CD14-positive monocyte (primary cell): Measurements from ENCODE around the gene ANTXR1. TPM values are rescaled to one million over a fixed set of nuclear protein-coding genes. Genes with fewer than 3 reads are reported as not detected.

Experiments used
- DNase-seq, 3 donors: peaks; one replicate each; pipeline ENCODE4 v3.0.0-alpha.2; 2011 to 2022
- H2AFZ ChIP-seq: 2 replicates; pipeline ENCODE4 v1.6.0; 2012; ENCODE audit warnings: mild to moderate bottlenecking, low read depth, low read length, inconsistent platforms; ENCODE audit not compliant: insufficient read depth, poor library complexity, severe bottlenecking
- H3K27ac ChIP-seq, 2 donors: 1 replicate in 1 of 2; 2 replicates in 1 of 2; pipeline ENCODE4 v1.5.1; 2012 to 2013; ENCODE audit warnings: low read length in 2 of 2, control low read depth in 1 of 2, inconsistent platforms in 1 of 2, low read depth in 1 of 2, mild to moderate bottlenecking in 1 of 2
- H3K27me3 ChIP-seq, 2 donors: one replicate each; pipeline versions ENCODE4 v1.6.0 to v1.6.1; 2011 to 2013; ENCODE audit warnings: low read length in 2 of 2; ENCODE audit not compliant: control insufficient read depth in 2 of 2, insufficient read depth in 2 of 2
- H3K36me3 ChIP-seq, 2 donors: replicated peaks in 1 of 2; 1 replicate in 1 of 2; 2 replicates in 1 of 2; pipeline versions ENCODE4 v1.5.1 to v1.6.1; 2012 to 2013; ENCODE audit warnings: low read length in 2 of 2, control low read depth in 1 of 2, inconsistent platforms in 1 of 2, mild to moderate bottlenecking in 1 of 2; ENCODE audit not compliant: insufficient read depth in 2 of 2, control insufficient read depth in 1 of 2
- H3K4me1 ChIP-seq, 2 donors: 1 replicate in 1 of 2; 2 replicates in 1 of 2; pipeline versions ENCODE4 v1.5.1 to v1.6.1; 2012 to 2013; ENCODE audit warnings: low read length in 2 of 2, control low read depth in 1 of 2, inconsistent platforms in 1 of 2, mild to moderate bottlenecking in 1 of 2, moderate library complexity in 1 of 2; ENCODE audit not compliant: insufficient read depth in 2 of 2, control insufficient read depth in 1 of 2
- H3K4me2 ChIP-seq: replicated peaks from 2 replicates; pipeline ENCODE3; 2012; ENCODE audit warnings: low read length, moderate library complexity, mild to moderate bottlenecking; ENCODE audit not compliant: poor library complexity, severe bottlenecking; ENCODE audit errors: extremely low read depth
- H3K4me3 ChIP-seq, 3 experiments: fragments of 200-600 bp in 1 of 3; sonication (generic) in 1 of 3; replicated peaks in 1 of 3; 1 replicate in 2 of 3; 2 replicates in 1 of 3; pipeline ENCODE4 v1.5.1; 2011 to 2013; ENCODE audit warnings: low read length in 3 of 3, mild to moderate bottlenecking in 3 of 3, control low read depth in 2 of 3, low read depth in 2 of 3, inconsistent platforms in 1 of 3, moderate library complexity in 1 of 3
- H3K79me2 ChIP-seq: 2 replicates; pipeline ENCODE4 v1.6.0; 2012; ENCODE audit warnings: mild to moderate bottlenecking, control low read depth, inconsistent platforms, low read length, moderate library complexity; ENCODE audit not compliant: insufficient read depth
- H3K9ac ChIP-seq: 2 replicates; pipeline ENCODE4 v1.6.0; 2017; ENCODE audit warnings: low read length, mild to moderate bottlenecking; ENCODE audit not compliant: insufficient read depth, poor library complexity, severe bottlenecking
- H3K9me3 ChIP-seq, 2 donors: replicated peaks in 1 of 2; 1 replicate in 1 of 2; 2 replicates in 1 of 2; pipeline versions ENCODE4 v1.5.1 to v1.6.1; 2012 to 2013; ENCODE audit warnings: low read length in 2 of 2, control low read depth in 1 of 2; ENCODE audit not compliant: control insufficient read depth in 1 of 2, insufficient read depth in 1 of 2
- H4K20me1 ChIP-seq: 2 replicates; pipeline ENCODE4 v1.6.0; 2012; ENCODE audit warnings: mild to moderate bottlenecking, low read length, control low read depth, moderate library complexity; ENCODE audit not compliant: insufficient read depth
- H3K27ac Mint-ChIP-seq, 7 donors: one replicate each; pipeline ENCODE4 v1.8.0; 2020; ENCODE audit warnings: mild to moderate bottlenecking in 7 of 7, mixed read lengths in 7 of 7, moderate library complexity in 6 of 7, inconsistent platforms in 2 of 7
- H3K27me3 Mint-ChIP-seq, 3 donors: one replicate each; pipeline ENCODE4 v1.8.0; 2021 to 2022; ENCODE audit warnings: low read depth in 3 of 3, mild to moderate bottlenecking in 3 of 3, mixed read lengths in 3 of 3, moderate library complexity in 3 of 3, inconsistent platforms in 1 of 3
- H3K36me3 Mint-ChIP-seq, 2 donors: one replicate each; pipeline ENCODE4 v1.8.0; 2020; ENCODE audit warnings: mixed read lengths in 2 of 2, inconsistent platforms in 1 of 2, mild to moderate bottlenecking in 1 of 2
- H3K4me1 Mint-ChIP-seq: one replicate; pipeline ENCODE4 v1.8.0; 2020; ENCODE audit warnings: mild to moderate bottlenecking, mixed read lengths
- H3K4me3 Mint-ChIP-seq, 2 donors: one replicate each; pipeline ENCODE4 v1.8.0; 2020; ENCODE audit warnings: mild to moderate bottlenecking in 2 of 2, mixed read lengths in 2 of 2, moderate library complexity in 1 of 2
- H3K9me3 Mint-ChIP-seq, 7 donors: one replicate each; pipeline ENCODE4 v1.8.0; 2020 to 2022; ENCODE audit warnings: mixed read lengths in 7 of 7, mild to moderate bottlenecking in 6 of 7, moderate library complexity in 6 of 7, inconsistent platforms in 2 of 7
- CTCF ChIP-seq: fragments of 200-600 bp; IDR thresholded peaks from one replicate; pipeline ENCODE4 v1.8.0; 2022; ENCODE audit warnings: antibody characterized with exemption, mild to moderate bottlenecking
- intact Hi-C, 2 donors: fragments of 100-400 bp; cut with micrococcal nuclease; formaldehyde crosslinking; loops; one replicate each; pipeline versions ENCODE4 v1.15.0 to v1.15.1; 2023
- polyA plus RNA-seq, 3 donors: library from polyadenylated mRNA; depleted of rRNA in 1 of 3; unstranded in 2 of 3; stranded (reverse) in 1 of 3; fragments of 300-500 nt in 2 of 3; fragments of >200 nt in 1 of 3; fragmentation: Illumina TruSeq in 2 of 3; gene quantifications; 1 replicate in 2 of 3; 2 replicates in 1 of 3; pipeline ENCODE4 v1.2.3, GENCODE V29; 2012 to 2021

Gene ANTXR1
- polyA plus RNA-seq, 3 donors: not detected

- TF ChIP-seq CTCF: no peak
- Mint-ChIP-seq H3K4me1 (no peaks in the 10 kb centered on the region), H3K4me3 (no peak overlapping the region), H3K9me3 (peaks cover 0 to 6% (median 2%) of the 10 kb centered on the region in 7 donors), H3K27me3 (peaks cover 0 to 2% (median 0%) of the 10 kb centered on the region in 3 donors), H3K36me3 (no peaks in the 10 kb centered on the region), H3K27ac (no peak overlapping the region)
- H3K4me3 ChIP-seq: no peak overlapping the region
- H3K79me2 ChIP-seq: no peaks in the 10 kb centered on the region
- no peaks in the 10 kb centered on the region for H4K20me1 ChIP-seq
- intact Hi-C loops: no loop called here
- DNase-seq: no peak
- H2AFZ ChIP-seq: no peak overlapping the region
- H3K36me3 ChIP-seq: no peaks in the 10 kb centered on the region
- H3K27me3 ChIP-seq: no peaks in the 10 kb centered on the region
- H3K4me1 ChIP-seq: no peaks in the 10 kb centered on the region
- no peak overlapping the region for H3K4me2 ChIP-seq
- no peak overlapping the region for H3K27ac ChIP-seq
- H3K9me3 ChIP-seq: no peaks in the 10 kb centered on the region
- H3K9ac ChIP-seq: no peak overlapping the region
Measured at GRCh38 chr2:69060938-69061501, 48.0 kb downstream of the ANTXR1 start.

- peaks cover 0 to 6% (median 2%) of the 10 kb centered on the region in 7 donors for H3K9me3 Mint-ChIP-seq
- H3K4me3 Mint-ChIP-seq: no peak overlapping the region
- H4K20me1 ChIP-seq: no peaks in the 10 kb centered on the region
- no peaks in the 10 kb centered on the region for H3K4me1 Mint-ChIP-seq
- H3K27ac ChIP-seq: no peak overlapping the region
- no peaks in the 10 kb centered on the region for H3K79me2 ChIP-seq
- intact Hi-C loops: no loop called here
- no peaks in the 10 kb centered on the region for H3K9me3 ChIP-seq
- no peaks in the 10 kb centered on the region for H3K4me1 ChIP-seq
- H3K4me2 ChIP-seq: no peak overlapping the region
- no peak overlapping the region for H3K4me3 ChIP-seq
- H3K36me3 ChIP-seq: no peaks in the 10 kb centered on the region
- DNase-seq: no peak
- H3K27me3 Mint-ChIP-seq: peaks cover 0 to 2% (median 0%) of the 10 kb centered on the region in 3 donors
- no peaks in the 10 kb centered on the region for H3K27me3 ChIP-seq
- H2AFZ ChIP-seq: no peak overlapping the region
- no peaks in the 10 kb centered on the region for H3K36me3 Mint-ChIP-seq
- no peak for TF ChIP-seq CTCF
- H3K27ac Mint-ChIP-seq: no peak overlapping the region
- H3K9ac ChIP-seq: no peak overlapping the region
Measured at GRCh38 chr2:69061525-69061924, 48.5 kb downstream of the ANTXR1 start.
